ENCODE results near the gene FGF9.

The FGF9 gene

DNA sequence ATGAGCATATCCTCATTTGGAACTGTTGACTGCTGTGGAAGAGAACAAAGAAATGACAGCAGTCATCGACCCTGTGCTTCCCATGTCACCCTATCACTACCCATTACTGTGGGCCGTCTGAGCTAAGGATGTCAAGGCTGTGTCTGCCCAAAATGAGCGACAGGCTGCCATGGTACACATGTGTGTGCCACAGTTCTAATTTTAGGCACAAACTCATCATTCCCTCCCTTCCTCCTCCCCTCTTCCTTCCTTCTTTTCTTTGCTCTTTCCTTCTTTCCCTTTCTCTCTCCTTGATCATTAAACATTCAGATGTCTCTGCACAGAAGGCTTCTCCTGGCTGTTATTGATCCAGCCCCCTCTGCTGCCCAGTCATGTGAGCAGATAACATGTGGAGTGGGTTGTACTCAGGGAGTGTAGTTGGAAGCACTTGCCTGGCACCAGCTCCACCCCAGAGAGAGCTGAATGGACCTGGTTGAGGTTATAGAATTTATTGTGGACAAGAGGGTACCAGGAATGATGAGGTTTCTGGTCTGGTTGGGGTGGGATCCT lies 6.3 kb downstream of the FGF9 start:
- H3K4me1 ChIP-seq (ENCODE audit: control insufficient read depth, insufficient read depth, low read length), result peaks cover 15% of the 10 kb centered on the region
- peaks cover 48% of the 10 kb centered on the region for H3K27me3 ChIP-seq (ENCODE audit: control insufficient read depth, insufficient read depth, low read length)
- H3K9ac ChIP-seq (ENCODE audit: low read length), result no peak overlapping the region
- no peak overlapping the region for H3K4me3 ChIP-seq (ENCODE audit: low read length)
- H3K9me3 ChIP-seq (ENCODE audit: control insufficient read depth, low read length), result no peaks in the 10 kb centered on the region
- H3K36me3 ChIP-seq (ENCODE audit: control insufficient read depth, insufficient read depth, low read length), result no peaks in the 10 kb centered on the region

DNA sequence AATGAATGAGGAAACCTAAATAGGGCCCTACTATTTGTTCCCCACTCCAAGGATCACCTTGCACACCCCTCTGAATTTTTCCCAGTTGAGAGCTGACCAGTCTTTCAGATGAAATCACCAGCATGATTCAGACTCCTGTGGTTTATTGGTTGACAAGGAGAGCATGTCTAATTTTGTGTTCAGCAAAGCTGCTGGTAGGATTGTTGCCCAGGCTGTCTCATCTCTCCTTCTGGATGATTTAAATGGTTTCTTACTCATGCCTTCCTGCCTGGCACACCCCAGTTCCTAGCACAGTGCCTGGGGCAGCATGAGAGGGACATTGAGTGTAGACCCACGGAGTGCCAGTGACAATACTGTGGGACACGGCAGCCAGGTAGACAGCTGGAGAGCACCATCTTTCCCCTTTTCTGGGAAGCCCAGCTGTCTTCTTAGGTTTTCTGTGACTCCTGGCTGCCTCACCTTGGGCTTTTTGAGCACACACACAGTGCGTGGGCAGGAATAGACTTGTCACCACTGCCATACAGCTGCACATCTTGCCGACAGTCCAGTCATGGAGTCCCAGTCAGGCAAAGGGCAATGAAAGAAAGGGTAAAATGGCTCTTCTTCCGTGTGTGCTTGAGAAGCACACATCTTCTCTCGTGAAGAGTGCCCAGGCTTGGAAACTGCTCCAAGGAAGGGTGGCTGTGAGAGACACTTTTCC lies 12.3 kb downstream of the FGF9 start:
- no peaks in the 10 kb centered on the region for H3K27me3 ChIP-seq (ENCODE audit: control insufficient read depth, insufficient read depth, low read length)
- H3K4me1 ChIP-seq (ENCODE audit: control insufficient read depth, insufficient read depth, low read length), result no peaks in the 10 kb centered on the region
- H3K9ac ChIP-seq (ENCODE audit: low read length), result no peak overlapping the region
- H3K36me3 ChIP-seq (ENCODE audit: control insufficient read depth, insufficient read depth, low read length), result no peaks in the 10 kb centered on the region
- no peak overlapping the region for H3K4me3 ChIP-seq (ENCODE audit: low read length)
- no peaks in the 10 kb centered on the region for H3K9me3 ChIP-seq (ENCODE audit: control insufficient read depth, low read length)

- no peak overlapping the region for H3K4me3 ChIP-seq (ENCODE audit: low read length)
- no peak overlapping the region for H3K9ac ChIP-seq (ENCODE audit: low read length)
- H3K27me3 ChIP-seq (ENCODE audit: control insufficient read depth, insufficient read depth, low read length), result peaks cover 2% of the 10 kb centered on the region
- H3K9me3 ChIP-seq (ENCODE audit: control insufficient read depth, low read length), result no peaks in the 10 kb centered on the region
- H3K4me1 ChIP-seq (ENCODE audit: control insufficient read depth, insufficient read depth, low read length), result no peaks in the 10 kb centered on the region
- no peaks in the 10 kb centered on the region for H3K36me3 ChIP-seq (ENCODE audit: control insufficient read depth, insufficient read depth, low read length)
Measured at GRCh38 chr13:21684576-21684975, 13.7 kb downstream of the FGF9 start.

DNA sequence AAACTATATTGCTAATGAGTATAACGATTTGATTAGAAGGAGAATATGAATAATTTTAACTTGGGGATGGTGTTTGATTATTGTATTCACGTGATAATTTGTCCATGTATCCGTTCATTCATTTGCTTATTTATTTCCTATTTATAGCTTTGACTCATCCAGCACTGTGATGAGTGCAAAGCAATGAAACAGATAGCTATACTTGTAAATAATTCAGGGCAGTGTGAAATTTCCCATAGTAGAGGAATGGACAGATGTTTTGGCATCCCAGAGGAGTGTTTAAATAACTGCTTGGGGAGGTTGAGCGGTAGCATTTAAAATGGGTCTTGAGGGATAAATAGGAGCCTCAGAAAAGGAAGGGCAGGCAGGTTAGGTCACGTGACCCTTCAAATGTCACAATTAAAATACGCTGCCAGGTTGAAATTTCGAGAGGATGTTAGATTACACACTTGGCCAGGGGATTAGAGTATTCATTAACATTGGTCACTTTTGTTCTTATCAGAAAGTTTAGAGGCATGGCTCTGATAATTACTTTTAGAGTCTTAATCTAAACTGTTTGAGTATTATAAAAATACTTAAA lies 14.7 kb downstream of the FGF9 start:
- no peaks in the 10 kb centered on the region for H3K9me3 ChIP-seq (ENCODE audit: control insufficient read depth, low read length)
- no peaks in the 10 kb centered on the region for H3K36me3 ChIP-seq (ENCODE audit: control insufficient read depth, insufficient read depth, low read length)
- H3K9ac ChIP-seq (ENCODE audit: low read length), result no peak overlapping the region
- H3K4me3 ChIP-seq (ENCODE audit: low read length), result no peak overlapping the region
- no peaks in the 10 kb centered on the region for H3K4me1 ChIP-seq (ENCODE audit: control insufficient read depth, insufficient read depth, low read length)
- H3K27me3 ChIP-seq (ENCODE audit: control insufficient read depth, insufficient read depth, low read length), result peaks cover 4% of the 10 kb centered on the region

- no peaks in the 10 kb centered on the region for H3K4me1 ChIP-seq (ENCODE audit: control insufficient read depth, insufficient read depth, low read length)
- H3K9ac ChIP-seq (ENCODE audit: low read length), result no peak overlapping the region
- H3K27me3 ChIP-seq (ENCODE audit: control insufficient read depth, insufficient read depth, low read length), result peaks cover 4% of the 10 kb centered on the region
- H3K9me3 ChIP-seq (ENCODE audit: control insufficient read depth, low read length), result no peaks in the 10 kb centered on the region
- H3K4me3 ChIP-seq (ENCODE audit: low read length), result no peak overlapping the region
- no peaks in the 10 kb centered on the region for H3K36me3 ChIP-seq (ENCODE audit: control insufficient read depth, insufficient read depth, low read length)
Measured at GRCh38 chr13:21686751-21687391, 16.0 kb downstream of the FGF9 start.

DNA sequence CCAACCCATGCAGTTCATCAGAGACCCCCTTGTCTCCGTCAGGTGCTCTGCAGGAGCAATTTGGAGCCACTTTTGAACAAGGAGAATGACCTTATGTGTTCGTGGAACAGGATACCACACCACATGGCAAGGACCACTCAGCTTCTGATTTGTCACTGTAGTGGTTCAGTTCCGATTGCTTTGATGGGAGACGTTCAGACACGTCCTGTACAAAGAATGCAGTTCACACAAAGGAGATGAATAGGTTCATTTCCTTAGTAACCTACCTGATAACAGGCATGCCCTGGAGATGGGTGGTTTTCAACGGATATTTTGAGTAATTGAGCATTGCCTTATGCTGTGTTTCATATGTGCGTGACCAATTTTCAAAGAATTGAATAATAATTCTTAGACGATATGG lies 17.2 kb downstream of the FGF9 start:
- Histone ChIP-seq H3K9me3 (ENCODE audit: control insufficient read depth, low read length) (no peaks in the 10 kb centered on the region), H3K9ac (ENCODE audit: low read length) (no peak overlapping the region), H3K27me3 (ENCODE audit: control insufficient read depth, insufficient read depth, low read length) (peaks cover 4% of the 10 kb centered on the region), H3K4me1 (ENCODE audit: control insufficient read depth, insufficient read depth, low read length) (no peaks in the 10 kb centered on the region), H3K36me3 (ENCODE audit: control insufficient read depth, insufficient read depth, low read length) (no peaks in the 10 kb centered on the region), H3K4me3 (ENCODE audit: low read length) (no peak overlapping the region)

DNA sequence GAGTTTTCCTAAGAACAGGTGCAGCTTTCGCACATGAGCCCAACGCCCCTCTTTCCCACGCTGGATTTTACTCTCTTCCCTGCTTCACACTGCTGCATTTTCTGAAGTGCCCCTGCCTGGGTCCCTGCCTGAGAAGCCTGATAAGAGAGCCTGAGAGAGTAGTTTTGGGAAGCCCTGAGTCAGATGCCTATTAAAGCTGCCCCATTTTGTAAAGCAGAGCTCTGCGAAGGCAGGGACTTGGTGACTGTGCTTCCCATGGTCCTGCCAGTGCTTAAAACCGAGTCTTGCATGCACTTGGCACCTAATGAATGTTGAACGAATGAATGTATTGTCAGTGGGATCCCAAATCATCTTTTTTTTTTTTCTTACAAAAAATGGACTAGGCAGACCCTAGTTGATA lies 18.2 kb downstream of the FGF9 start:
- Histone ChIP-seq H3K9me3 (ENCODE audit: control insufficient read depth, low read length) (no peaks in the 10 kb centered on the region), H3K4me1 (ENCODE audit: control insufficient read depth, insufficient read depth, low read length) (no peaks in the 10 kb centered on the region), H3K27me3 (ENCODE audit: control insufficient read depth, insufficient read depth, low read length) (peaks cover 4% of the 10 kb centered on the region), H3K4me3 (ENCODE audit: low read length) (no peak overlapping the region), H3K36me3 (ENCODE audit: control insufficient read depth, insufficient read depth, low read length) (no peaks in the 10 kb centered on the region), H3K9ac (ENCODE audit: low read length) (no peak overlapping the region)

DNA sequence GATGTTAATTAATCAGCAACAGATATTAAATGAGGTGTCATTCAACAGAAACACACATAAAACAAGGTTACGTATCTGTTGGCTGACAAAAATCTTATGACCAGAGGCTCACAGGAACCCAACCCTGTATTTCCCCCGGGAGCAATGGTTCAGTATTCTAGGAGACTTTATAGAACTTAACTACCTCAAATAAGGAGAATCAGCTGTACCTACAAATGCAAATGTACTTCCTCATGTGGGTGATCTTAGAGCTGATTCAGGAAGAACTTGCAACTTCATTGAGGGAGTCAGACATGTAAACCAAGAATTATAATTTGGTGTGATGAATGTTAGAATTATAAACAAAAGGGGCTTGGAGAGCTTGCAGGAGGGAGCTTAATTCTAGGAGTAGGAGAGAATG lies 20.1 kb downstream of the FGF9 start:
- H3K36me3 ChIP-seq (ENCODE audit: control insufficient read depth, insufficient read depth, low read length), result no peaks in the 10 kb centered on the region
- H3K4me1 ChIP-seq (ENCODE audit: control insufficient read depth, insufficient read depth, low read length), result no peaks in the 10 kb centered on the region
- no peaks in the 10 kb centered on the region for H3K9me3 ChIP-seq (ENCODE audit: control insufficient read depth, low read length)
- H3K4me3 ChIP-seq (ENCODE audit: low read length), result no peak overlapping the region
- no peak overlapping the region for H3K9ac ChIP-seq (ENCODE audit: low read length)
- H3K27me3 ChIP-seq (ENCODE audit: control insufficient read depth, insufficient read depth, low read length), result peaks cover 4% of the 10 kb centered on the region

- Histone ChIP-seq H3K9me3 (ENCODE audit: control insufficient read depth, low read length) (no peaks in the 10 kb centered on the region), H3K9ac (ENCODE audit: low read length) (no peak overlapping the region), H3K4me1 (ENCODE audit: control insufficient read depth, insufficient read depth, low read length) (no peaks in the 10 kb centered on the region), H3K4me3 (ENCODE audit: low read length) (no peak overlapping the region), H3K36me3 (ENCODE audit: control insufficient read depth, insufficient read depth, low read length) (no peaks in the 10 kb centered on the region), H3K27me3 (ENCODE audit: control insufficient read depth, insufficient read depth, low read length) (peaks cover 4% of the 10 kb centered on the region)
Measured at GRCh38 chr13:21691500-21691899, 20.6 kb downstream of the FGF9 start.

GRCh38 chr13:21691928-21692327 lies 21.1 kb downstream of the FGF9 start:
- Histone ChIP-seq H3K36me3 (ENCODE audit: control insufficient read depth, insufficient read depth, low read length) (no peaks in the 10 kb centered on the region), H3K4me1 (ENCODE audit: control insufficient read depth, insufficient read depth, low read length) (no peaks in the 10 kb centered on the region), H3K27me3 (ENCODE audit: control insufficient read depth, insufficient read depth, low read length) (peaks cover 4% of the 10 kb centered on the region), H3K9me3 (ENCODE audit: control insufficient read depth, low read length) (no peaks in the 10 kb centered on the region), H3K9ac (ENCODE audit: low read length) (no peak overlapping the region), H3K4me3 (ENCODE audit: low read length) (no peak overlapping the region)

DNA sequence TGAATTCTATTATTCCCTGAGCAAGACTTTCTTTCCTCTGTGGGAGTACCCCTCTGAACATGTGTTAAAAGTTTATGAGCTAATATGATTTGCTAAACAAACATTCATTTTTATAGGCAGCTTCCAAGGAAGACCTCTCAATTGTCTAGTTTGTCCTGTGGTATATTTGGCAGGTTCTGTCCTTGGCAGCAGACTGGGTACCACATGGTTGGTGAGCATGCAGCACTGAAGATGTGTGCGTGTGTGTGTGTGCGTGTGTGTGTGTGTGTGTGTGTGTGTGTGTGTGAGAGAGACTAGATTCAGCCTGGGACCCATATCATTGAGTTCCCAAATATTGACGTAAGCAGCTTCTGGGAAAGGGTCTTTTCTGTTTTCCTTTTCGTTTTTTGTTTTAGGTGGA lies 24.0 kb downstream of the FGF9 start:
- Histone ChIP-seq H3K27me3 (ENCODE audit: control insufficient read depth, insufficient read depth, low read length) (no peaks in the 10 kb centered on the region), H3K9ac (ENCODE audit: low read length) (no peak overlapping the region), H3K4me3 (ENCODE audit: low read length) (no peak overlapping the region), H3K36me3 (ENCODE audit: control insufficient read depth, insufficient read depth, low read length) (no peaks in the 10 kb centered on the region), H3K9me3 (ENCODE audit: control insufficient read depth, low read length) (no peaks in the 10 kb centered on the region), H3K4me1 (ENCODE audit: control insufficient read depth, insufficient read depth, low read length) (no peaks in the 10 kb centered on the region)

GRCh38 chr13:21695546-21695945 lies 24.7 kb downstream of the FGF9 start:
- Histone ChIP-seq H3K4me1 (ENCODE audit: control insufficient read depth, insufficient read depth, low read length) (no peaks in the 10 kb centered on the region), H3K27me3 (ENCODE audit: control insufficient read depth, insufficient read depth, low read length) (no peaks in the 10 kb centered on the region), H3K9me3 (ENCODE audit: control insufficient read depth, low read length) (no peaks in the 10 kb centered on the region), H3K36me3 (ENCODE audit: control insufficient read depth, insufficient read depth, low read length) (no peaks in the 10 kb centered on the region), H3K9ac (ENCODE audit: low read length) (no peak overlapping the region), H3K4me3 (ENCODE audit: low read length) (no peak overlapping the region)

Data from mucosa of stomach (tissue), 1 donor.